GM19240 (cell line): ENCODE results near the gene STK32C.

Source experiments
- DNase-seq: peaks from one replicate; pipeline ENCODE4 v3.0.0; 2011; ENCODE audit warnings: low spot score; ENCODE audit not compliant: insufficient read length

The STK32C gene

DNA sequence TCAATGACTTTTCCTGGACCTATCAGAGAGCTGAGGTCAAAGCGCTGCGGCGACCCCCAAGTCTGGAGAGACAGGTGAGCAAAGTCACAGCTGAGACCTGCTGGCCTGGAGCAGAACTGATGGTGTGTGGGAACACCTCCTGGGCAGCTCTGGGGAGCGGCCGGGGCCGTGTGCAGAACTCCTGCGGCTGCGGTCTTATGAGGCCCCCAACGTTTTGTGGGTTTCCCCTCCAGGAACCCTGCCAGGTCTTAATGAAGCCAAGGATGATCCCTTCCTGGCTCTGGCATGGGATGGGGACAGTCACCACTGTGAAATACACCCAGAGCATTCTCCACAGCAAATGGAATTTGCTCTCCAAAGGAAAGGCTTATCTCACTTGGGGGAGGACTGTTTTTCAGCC is 94.9 kb downstream of the STK32C start:
- DNase-seq, result no peak

DNA sequence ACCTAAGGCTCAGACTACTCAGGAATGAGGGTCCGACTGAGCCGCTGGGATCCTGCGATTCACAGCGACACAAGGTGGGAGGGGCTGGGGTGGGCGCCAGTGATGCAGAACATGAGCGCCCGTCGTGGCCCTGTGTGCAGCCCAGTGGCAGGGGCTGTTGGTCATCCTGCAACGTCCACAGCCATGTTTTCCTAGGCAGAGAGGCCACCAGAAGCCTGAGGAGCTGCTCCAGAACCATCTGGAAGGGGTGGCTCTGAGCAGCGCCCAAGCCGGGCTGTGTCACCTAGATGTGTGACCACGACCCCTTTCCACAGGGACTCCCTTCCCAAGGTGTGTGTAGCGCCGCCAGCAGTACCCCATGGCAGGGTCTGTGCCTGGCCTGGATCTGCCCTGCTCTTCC is 96.5 kb downstream of the STK32C start:
- no peak for DNase-seq

DNA sequence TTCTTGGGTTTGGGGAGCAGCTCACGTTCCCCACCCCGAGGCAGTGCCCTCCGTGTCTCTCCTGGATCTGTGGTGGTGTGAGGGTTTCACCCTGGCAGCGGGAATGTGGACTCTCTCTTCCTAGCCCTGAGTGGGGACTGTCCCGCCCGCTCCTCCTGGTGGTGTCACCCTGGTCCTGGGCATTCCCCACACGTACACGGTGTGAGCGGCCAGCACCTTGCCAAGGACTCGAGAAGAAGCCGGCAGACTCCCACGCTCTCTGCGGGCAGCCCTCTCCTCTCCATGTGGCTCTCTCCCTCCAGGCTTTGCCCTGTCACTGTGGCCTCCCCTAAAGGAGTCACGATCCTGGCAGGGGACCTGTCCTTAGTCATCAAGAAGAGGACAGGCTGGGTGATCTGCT is 97.0 kb downstream of the STK32C start:
- DNase-seq, result no peak

DNA sequence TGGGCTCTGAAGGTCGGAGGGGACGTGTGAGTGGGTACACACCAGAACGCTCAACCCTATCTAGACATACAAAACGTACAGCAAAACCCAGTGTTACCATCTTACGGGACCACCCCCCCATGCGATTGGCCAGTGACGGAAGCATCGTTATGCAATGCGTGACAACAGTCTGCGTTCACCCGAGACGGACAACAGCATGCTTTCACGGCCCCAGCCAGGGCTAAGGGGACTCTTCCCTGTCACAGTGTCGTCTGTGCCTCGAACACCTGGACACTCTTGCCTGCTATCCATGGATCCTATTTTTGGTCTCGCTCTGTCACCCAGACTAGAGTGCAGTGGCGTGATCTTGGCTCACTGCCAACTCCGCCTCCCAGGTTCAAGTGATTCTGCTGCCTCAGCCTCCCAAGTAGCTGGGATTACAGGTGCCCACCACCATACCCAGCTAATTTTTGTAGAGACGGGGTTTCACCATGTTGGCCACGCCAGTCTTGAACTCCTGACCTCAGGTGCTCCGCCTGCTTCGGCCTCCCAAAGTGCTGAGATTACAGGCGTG is 97.7 kb downstream of the STK32C start:
- no peak for DNase-seq

DNA sequence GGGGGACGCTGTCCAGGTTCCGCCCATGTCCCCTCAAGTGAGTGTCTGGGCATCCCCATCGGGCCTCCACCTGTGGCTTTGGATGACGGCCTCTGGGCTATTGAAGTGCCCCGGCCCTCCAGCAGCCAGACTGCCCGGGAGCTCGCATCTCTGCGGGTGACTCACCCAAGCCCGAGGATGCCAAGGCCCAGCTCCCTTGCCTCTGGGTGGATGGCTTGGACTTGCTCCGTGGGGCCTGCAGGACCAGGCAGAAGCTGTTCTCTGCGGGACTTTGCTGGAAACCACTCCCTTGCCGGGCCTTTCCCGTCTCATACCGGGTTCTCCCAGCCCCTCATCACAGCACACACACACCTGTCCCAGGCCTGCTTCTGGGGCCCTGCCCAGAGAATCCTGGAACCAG is 98.6 kb downstream of the STK32C start:
- DNase-seq, result no peak

DNA sequence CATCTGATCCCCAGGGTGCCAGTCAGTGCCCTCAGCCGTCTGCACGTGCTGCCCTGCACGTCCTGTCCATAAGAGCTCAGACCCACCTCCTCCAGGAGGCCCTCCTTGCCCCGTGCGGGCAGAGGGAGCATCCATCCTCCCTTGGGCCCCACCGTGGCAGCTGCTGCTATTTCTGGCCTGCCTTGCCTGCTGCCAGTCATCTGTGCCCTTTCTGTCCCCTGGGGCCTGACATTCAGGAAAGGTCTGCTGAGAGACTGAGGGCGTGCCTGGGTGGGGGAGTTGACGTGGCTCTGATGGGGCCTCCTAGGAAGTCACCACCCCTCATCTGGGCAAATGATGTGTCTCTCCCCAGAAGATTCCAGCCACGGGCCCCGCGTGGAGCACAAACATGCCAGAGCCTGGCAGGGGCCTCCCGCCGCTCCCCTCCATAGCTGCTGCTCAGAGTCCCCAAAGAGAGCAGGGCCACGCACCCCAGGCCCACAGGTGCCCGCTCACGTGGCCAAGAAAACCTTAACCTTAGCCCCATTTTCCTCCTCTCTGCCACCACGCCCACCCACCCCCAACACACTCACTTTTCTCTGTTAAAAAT is 99.2 kb downstream of the STK32C start:
- no peak for DNase-seq

DNA sequence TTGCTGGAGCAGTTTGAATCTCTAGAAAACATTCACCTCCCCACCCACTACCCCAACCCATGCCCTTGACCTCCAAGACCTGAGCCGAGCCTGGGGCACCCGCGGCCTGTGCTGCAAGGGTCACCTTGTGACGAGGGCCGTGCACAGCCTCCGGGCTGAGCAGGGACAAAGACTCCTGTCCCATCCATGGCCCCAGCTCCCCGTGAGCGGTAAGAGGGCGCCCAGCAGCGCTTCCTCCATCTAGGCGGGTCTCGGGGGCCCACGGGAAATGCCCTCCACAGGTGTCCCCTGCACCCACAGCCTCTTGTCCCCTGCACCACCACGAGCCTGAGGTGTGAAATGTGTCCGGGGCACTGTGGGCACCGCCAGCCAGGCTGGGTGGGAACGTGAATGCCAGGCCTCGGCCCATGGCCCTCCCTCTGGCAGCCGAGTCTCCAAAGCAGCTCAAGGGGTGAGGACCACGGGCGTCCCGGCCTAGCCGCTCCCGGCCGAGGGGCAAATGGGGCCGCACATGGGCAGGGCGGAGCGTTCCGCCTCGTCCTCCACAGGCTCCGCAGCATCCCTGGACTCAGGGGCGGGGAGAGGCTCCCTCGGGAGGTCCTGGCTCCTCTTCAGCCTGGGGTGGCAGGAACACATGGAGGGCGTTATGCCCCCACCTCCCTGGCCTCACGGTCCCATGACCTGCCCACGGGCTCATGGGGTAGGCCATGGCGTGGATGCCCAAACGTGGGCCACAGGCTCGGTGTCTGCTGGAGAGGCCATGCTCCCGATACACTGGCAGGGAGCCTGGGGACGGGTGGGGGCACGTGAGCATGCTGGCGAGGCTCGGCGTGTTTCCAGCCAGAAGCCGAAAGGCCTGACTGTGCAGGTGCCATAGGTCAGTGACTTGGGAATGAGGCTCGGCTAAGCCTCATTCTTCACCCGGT is 100.0 kb downstream of the STK32C start:
- no peak for DNase-seq

DNA sequence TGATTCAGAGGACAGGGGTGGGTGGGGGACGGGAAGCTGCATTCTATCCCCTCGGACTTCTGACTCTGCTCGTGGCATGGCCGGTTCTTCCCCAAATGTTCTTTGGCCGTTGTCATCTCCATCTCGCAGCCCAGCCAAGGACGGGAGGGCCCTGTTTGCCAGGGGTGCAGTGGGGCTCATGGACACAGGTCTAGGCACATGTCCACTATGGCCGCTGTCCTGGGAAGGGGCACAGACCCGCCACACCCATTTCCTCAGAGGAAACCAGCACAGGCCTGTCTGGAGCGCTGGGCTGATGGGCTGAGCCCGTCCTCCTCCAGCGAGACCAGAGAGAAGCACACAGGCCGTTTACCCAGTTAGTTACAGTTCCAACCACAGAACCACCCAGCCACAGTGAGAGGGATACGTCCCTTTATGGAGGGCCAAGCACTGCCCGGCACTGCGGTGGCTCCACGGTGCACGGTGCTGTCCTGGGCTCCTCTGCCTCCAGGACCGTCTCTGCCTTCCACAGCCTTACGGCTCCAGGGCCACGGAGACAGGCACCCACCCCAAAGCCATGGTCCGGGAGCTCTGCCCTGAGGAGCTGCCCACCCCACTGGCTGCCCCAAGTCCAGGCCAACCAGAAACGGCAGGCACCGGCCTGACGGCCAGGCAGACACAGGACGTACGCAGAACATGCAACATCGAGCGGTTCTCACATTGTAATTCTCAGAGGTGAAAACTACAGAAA is 100.8 kb downstream of the STK32C start:
- no peak for DNase-seq

DNA sequence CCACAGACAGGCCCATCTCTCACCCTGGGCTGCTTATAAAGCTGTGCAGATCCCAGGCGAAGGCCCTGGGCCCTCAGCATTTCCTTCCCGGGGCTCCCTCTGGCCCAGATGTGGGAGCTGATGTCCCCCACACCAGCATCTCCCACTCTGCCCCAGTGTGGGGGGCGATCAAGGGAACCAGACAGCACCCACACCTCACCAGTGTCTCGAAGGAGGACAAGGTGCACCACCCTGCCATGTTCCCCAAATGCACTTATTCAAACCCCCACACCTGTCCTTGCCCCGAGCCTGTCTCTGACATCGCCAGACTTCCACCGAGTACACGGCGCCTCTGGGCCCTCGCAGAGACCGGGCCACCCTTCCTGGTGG is 101.4 kb downstream of the STK32C start:
- DNase-seq, result no peak

DNA sequence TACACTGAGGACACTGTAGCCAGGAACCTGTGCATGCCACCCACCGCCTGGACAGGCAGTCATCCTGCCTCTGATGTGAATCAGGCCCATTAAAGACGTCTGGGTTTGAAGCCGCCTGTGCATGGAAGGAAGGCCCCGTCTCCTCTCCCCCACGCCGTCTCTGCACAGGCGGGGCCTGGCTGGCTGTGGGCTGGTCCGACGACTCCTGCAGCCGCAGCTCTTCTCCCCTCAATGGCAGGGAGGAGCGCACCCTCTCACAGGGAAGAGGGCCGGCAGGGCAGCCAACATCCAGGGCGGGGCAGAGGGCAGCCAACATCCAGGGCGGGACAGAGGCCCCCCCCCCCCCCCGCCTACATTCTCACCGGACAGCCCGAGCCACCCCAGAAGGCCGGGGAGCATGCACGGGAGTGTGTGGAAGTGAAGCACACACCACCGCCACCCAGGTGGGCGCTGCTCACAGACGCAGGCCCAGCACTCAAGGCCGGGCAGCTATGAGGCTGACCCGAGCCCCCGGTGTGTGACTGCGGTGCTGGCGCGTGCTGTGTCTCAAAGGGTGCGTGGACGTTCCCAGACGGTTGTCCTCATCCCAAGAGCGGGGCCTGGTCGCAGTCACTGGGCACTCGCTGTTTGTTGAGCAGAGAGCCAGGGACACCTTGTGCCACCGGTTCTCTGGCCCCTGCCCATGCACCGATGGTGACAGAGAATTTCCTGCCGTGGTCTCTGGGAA is 101.9 kb downstream of the STK32C start:
- DNase-seq, result no peak

DNA sequence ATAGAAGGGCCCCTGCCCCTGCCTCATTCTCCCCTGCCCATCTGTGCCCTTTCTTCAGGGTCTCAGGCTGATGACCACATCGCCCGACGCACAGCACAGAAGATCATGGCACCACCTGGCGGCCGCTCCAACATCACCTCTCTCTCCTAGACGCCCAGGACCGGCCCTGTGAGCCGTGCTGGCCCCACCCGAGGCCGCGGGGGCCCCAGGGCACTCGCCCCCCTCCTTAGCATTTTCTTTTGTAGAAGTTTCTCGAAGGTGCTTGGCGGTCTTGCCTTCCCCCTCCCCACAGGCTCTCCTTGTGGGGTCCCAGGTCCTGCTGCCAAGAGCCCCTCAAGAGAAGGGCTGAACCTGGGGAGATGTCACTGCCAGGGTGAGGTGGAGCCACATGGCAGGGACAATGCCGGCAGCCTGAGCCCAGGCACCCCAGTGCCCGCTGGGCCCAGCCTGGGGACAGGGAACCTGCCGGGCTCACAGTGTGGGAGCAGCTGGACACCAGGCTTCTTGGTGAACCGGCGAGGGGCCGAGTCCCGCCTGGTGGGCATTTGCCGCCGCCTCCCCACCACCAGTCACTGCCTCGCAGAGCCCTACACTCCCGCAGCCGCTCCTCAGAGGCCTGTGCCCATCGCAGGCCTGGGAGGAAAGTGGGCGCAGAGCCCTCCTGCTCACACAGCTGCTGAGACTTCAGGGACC is 102.8 kb downstream of the STK32C start:
- DNase-seq, result no peak

DNA sequence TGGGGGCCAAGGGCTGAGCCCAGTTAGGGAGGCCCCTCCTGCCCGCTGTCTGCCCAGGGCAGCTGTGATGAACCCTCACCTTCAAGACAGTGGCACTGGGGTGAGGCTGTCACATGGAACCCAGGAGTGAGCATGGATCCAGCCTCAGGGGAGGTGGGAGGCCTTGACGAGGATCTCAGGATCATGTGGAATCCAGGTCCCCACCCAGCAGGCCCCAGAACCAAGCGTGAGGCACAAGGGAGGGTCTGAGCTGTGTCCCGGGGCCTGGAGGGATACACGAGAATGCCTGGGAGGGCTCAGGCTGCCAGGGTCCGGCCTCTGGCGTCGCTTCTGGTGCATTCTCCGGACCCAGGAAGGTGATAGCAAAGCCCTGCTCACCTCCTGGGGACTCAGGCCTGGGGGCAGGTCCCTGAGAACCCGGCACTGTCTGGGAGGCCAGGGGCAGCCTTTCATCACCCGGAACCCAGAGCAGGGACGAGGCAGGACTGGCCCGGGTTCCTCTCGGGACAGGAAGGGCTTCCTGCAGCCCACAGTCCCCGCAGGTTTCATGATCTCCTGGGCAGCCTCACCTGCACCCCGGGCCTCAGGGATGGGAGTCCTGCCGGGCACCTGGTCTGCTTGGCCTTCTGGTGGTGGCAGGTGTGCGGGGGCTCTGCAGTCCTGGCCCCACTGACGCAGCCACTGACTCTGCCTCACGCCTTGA is 103.5 kb downstream of the STK32C start:
- DNase-seq, result no peak

DNA sequence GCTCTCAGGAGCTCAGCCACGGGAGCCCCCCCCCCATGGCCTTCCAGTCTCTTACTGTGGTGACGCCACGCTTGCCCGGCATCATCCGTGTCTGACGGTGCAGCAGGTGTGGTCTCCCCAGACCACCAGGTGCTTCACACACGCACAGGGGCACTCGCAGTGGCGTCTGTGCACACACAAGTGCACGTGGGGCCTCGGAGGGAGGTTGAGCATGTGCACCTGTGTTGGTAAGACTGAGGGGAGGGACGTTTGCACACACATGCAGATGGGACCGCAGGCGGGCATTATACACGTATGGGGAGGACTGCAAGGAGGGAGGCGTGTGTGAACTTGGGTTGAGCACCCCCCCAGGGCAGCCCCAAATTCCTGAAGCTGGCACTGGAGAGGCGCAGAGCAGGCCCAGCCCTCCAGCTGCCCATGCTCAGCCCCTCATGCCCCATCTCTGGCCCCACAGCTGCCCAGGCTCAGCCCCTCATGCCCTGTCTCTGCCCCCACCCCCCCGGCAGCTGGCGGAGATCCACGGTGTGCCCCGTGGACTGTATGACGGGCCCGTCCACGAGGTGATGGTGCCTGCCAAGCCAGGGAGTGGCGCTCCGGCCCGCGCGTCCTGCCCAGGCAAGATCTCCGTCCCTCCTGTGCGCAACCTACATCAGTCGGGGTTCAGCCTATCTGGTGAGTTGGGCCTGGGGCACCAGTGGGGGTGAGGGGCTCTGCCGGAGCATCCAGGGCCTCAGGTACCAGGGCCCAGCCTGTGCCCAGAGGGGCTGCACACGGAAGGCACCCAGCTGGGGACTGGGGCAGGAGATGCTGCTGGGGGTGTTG is 104.3 kb downstream of the STK32C start:
- DNase-seq, result no peak

DNA sequence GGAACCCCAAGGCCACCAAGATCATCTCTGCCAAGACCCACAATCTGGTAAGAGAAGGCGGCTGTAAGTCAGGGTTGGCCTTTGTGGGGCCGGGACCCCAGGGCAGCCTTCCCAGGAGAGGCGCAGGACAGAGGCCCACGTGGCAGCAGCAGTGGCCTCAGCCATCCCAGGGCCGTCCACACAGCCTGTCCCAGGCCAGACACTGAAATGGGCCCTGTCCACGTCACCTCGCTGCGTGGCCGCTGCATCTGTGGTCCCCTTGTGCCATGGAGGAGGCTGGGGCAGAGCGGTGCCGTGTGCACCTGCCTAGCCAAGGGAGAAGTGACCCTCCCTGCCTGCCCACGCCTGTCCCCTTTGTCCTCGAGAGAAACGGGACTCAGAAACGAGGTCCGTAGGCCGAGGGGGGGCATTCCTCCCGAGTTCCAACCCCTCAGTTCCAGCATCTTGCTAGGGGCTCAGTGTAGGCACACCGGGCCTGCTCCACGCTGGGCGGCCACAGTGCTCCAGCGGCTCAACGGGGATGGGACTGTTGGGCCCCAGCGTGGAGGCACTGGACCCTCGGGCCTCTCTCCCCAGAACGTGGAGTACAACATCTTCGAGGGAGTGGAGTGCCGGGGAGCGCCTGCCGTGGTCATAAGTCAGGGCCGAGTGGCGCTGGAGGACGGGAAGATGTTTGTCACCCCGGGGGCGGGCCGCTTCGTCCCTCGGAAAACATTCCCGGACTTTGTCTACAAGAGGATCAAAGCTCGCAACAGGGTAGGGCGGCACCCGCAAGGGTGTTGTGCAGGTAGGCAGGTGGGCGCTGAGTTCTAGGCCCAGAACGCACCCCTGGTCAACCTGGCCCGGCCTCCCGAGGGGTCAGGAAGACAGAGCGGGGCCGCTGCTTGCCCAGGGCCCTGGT is 105.4 kb downstream of the STK32C start:
- no peak for DNase-seq

DNA sequence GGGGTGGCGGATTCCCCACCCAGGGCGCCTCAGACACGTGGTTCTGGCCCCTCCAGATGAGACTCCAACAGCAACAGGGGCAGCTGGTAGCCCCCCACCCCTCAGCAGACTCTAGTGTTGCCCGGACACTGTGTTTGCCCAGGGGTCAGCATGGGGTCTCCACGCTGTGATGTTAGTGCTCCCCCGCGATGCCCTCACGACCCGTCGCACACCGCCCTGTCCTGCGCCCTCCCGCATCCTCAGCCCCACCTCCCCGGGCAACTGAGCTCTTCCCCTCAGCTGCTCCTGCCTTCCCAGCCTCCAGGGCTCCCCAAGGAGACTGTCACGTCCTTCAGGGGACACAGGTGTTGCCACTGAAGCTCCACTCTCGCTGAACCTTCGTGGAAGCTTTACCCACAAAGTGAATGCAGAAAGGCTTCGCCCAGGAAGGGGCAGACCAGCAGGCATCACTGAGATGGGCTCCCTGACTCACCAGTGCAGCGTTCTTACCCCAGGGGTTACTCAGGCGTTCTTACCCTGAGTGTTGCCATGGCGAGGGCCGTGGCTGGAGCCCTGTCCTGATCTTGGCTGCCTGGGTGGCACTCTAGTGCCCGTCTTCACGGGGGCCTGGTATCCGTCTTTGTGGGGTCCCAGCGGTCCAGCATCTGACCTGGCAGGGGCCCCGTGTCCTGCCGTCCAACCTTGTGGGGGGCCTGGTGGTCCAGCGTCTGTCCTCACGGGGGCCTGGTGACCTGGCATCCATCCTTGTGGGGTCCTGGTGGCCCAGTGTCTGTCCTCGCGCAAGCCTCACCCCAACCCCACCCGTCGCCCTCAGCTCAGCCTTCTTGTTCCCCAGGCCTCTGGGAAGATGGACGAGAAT is 106.4 kb downstream of the STK32C start:
- no peak for DNase-seq

DNA sequence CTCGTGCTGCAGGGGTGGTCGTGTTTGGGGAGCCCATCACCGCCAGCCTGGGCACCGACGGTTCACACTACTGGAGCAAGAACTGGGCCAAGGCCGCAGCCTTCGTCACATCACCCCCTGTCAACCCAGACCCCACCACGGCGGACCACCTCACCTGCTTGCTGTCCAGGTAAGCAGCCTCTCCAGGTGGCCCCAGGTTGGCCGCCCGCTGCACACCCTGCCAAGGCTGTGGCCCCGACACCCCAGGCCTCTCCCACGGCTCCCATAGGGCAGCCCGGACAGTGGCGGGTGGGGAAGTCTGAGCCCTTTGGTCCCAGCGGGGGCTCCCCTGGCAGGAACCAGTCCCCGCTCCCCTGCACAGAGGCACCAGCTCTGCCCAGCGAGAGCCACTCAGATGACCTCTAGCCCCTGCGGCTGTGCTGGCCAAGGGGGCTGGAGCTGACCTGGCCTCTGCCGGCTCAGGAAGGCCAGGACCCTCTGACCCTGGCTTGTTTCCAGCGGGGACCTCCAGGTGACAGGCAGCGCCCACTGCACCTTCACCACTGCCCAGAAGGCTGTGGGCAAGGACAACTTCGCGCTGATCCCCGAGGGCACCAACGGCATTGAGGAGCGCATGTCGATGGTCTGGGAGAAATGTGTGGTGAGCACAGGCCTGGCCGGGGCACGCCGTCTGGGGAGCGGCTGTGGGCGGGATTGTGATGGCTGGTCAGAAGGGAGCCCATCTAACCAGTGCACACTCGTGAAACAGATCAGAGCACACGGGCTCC is 107.2 kb downstream of the STK32C start:
- DNase-seq, result no peak
